ENCODE results near the gene COG3.

COG3 gene

DNA sequence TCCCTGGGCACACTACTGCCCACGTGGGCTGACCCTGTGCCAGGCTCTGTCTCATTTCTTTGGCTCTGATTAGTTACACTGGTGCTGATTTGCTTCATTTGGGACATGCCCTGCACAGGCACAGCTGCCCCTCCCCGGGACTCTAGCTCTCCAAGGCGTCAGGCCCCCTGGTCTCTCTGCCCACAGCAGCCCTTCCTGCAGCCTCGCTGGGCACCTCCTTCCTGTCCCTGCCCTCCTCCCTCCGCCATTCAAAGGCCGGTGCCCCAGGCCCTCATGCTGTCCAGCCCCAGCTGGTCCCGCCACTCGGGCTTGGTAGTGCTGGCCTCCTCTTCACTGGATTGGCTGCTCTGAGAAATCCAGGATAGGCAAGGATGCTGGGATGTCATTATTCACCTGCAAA is 77.7 kb downstream of the COG3 start:
- Histone ChIP-seq H3K27ac (no peak overlapping the region), H3K36me3 (replicated peaks) (no peaks in the 10 kb centered on the region), H3K27me3 (replicated peaks) (no peaks in the 10 kb centered on the region), H3K4me3 (ENCODE audit: low read depth, low read length) (no peak overlapping the region)
- DNase-seq: no peak
- TF ChIP-seq, protein P1, sequence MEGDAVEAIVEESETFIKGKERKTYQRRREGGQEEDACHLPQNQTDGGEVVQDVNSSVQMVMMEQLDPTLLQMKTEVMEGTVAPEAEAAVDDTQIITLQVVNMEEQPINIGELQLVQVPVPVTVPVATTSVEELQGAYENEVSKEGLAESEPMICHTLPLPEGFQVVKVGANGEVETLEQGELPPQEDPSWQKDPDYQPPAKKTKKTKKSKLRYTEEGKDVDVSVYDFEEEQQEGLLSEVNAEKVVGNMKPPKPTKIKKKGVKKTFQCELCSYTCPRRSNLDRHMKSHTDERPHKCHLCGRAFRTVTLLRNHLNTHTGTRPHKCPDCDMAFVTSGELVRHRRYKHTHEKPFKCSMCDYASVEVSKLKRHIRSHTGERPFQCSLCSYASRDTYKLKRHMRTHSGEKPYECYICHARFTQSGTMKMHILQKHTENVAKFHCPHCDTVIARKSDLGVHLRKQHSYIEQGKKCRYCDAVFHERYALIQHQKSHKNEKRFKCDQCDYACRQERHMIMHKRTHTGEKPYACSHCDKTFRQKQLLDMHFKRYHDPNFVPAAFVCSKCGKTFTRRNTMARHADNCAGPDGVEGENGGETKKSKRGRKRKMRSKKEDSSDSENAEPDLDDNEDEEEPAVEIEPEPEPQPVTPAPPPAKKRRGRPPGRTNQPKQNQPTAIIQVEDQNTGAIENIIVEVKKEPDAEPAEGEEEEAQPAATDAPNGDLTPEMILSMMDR (IDR thresholded peaks at IDR 0.05; ENCODE audit: low read depth, low read length, missing control alignments): no peak
- in situ Hi-C loops (cut with HindIII; ENCODE audit: low pct_ligation_motif_present, low sequenced_read_pairs): no loop called here

DNA sequence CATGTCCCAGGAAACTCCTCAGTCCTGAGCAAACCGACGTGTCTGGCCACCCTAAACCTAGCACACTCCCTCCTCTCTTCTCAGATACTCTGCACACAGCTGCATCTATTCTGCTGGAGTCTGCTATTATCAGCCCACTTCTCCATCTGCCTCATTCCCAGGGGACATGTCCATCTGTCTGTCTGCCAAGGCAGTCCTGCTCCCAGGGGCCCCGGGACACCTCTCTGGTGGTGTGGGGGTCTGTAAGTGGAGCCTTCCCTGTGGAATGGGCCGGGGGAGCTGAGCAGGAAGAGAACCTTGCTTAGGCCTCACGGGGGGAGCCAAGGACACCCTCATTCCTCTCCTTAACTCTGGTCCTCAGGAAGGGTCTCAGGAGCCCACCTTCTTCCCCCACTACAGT is 78.1 kb downstream of the COG3 start:
- Histone ChIP-seq H3K27ac (no peak overlapping the region), H3K36me3 (replicated peaks) (no peaks in the 10 kb centered on the region), H3K4me3 (ENCODE audit: low read depth, low read length) (no peak overlapping the region), H3K27me3 (replicated peaks) (no peaks in the 10 kb centered on the region)
- in situ Hi-C loops (cut with HindIII; ENCODE audit: low pct_ligation_motif_present, low sequenced_read_pairs): no loop called here
- TF ChIP-seq, protein P1 (IDR thresholded peaks at IDR 0.05; ENCODE audit: low read depth, low read length, missing control alignments): no peak
- no peak for DNase-seq

DNA sequence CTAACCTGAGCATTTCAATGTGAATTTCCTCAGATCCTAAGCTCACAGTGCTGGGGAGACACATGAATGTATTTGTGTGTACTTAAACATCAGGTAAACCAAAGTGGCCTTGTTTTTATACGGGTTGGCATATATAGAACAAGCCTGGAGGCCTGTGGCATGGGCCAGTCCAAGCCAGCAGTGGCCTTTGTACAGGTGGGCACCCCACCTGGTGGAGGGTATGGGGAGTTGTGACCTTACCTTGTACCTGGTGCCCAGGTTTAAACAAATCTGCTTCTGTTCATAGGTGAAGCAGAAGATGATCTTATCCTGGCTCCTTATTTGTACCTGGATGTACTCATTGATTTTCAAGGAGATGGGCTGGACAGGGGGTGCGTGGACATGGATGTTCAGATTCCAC is 79.8 kb downstream of the COG3 start:
- DNase-seq: no peak
- H3K4me3 ChIP-seq (ENCODE audit: low read depth, low read length): no peak overlapping the region
- no peaks in the 10 kb centered on the region for H3K27me3 ChIP-seq (replicated peaks)
- TF ChIP-seq, protein P1 (IDR thresholded peaks at IDR 0.05; ENCODE audit: low read depth, low read length, missing control alignments): no peak
- no peaks in the 10 kb centered on the region for H3K36me3 ChIP-seq (replicated peaks)
- no peak overlapping the region for H3K27ac ChIP-seq
- in situ Hi-C loops (cut with HindIII; ENCODE audit: low pct_ligation_motif_present, low sequenced_read_pairs): no loop called here

DNA sequence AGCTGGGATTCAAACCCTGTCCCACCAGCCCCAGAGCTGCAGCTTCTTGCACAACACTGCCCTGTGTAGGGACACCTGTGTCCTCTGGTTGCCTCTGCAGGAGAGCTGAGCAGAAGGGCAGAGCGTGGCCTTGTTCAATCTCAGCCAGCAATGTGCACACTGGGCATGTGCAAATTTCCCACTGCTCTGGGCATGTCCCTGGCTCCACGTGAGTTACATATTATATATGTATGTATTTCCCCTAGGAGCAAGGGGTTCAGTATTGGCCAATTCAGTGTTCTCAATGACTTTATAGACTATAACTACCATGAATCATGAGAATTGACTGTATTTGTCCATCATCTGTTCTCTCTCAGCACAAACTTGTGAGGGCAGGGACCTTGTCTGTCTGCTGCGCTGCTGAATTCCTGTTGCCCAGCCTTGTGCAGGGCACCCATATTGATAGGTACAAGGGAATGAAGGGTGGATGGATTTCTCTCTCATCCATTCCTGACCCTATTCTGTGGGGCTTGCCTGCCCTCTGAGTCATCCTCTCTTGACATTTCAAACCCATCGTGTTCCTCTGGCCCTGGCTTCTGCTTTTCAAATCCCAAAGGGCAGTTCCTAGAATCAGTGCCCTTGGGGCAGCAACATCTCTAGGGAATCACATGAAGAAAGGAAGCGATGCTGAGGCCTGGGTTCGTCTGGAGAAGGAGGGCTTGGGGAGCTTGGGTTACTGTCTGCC is 81.1 kb downstream of the COG3 start:
- Histone ChIP-seq H3K36me3 (replicated peaks) (no peaks in the 10 kb centered on the region), H3K27ac (no peak overlapping the region), H3K4me3 (ENCODE audit: low read depth, low read length) (no peak overlapping the region), H3K27me3 (replicated peaks) (no peaks in the 10 kb centered on the region)
- TF ChIP-seq, protein P1 (IDR thresholded peaks at IDR 0.05; ENCODE audit: low read depth, low read length, missing control alignments): no peak
- no peak for DNase-seq
- in situ Hi-C loops (cut with HindIII; ENCODE audit: low pct_ligation_motif_present, low sequenced_read_pairs): no loop called here

DNA sequence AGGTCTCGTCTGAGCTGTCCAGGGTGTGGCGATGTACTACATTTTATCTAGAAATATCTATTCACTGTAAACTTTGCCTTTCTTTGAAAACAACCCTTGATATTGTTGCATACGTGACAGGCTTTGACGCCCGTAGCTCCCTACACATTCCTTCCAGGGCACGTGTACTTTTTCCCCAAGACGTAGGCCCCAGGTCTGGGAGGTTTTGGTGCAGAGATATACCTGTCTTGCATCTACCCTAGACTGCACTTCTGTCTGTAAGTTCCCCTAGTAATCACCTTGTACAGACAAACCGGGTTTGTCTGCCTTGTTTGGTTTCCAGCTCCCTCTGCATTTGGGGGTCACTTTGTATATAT is 81.6 kb downstream of the COG3 start:
- in situ Hi-C loops (cut with HindIII; ENCODE audit: low pct_ligation_motif_present, low sequenced_read_pairs): no loop called here
- Histone ChIP-seq H3K4me3 (ENCODE audit: low read depth, low read length) (no peak overlapping the region), H3K36me3 (replicated peaks) (no peaks in the 10 kb centered on the region), H3K27me3 (replicated peaks) (no peaks in the 10 kb centered on the region), H3K27ac (no peak overlapping the region)
- DNase-seq: no peak
- TF ChIP-seq, protein P1 (IDR thresholded peaks at IDR 0.05; ENCODE audit: low read depth, low read length, missing control alignments): no peak

DNA sequence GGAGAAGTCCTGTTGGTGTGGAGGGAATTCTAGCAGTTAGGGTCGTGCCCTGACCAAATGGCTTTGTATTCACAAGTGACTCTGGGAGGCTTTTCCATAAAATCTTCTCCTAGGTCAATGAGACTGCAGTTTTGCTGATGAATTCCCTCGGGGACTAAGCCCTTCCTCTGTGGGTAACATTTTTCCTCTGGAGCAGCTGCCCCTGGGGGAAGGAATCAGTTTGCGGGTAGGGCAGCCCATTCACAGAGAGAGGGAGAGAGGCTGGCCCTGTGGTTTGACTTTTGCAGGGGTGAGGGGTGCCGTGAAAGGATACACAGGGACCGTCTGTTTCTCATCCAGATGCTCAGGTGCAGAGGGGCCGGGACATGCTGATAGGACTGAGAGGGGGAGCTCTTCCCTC is 83.5 kb downstream of the COG3 start:
- no peak for DNase-seq
- Histone ChIP-seq H3K27ac (no peak overlapping the region), H3K36me3 (replicated peaks) (no peaks in the 10 kb centered on the region), H3K27me3 (replicated peaks) (no peaks in the 10 kb centered on the region), H3K4me3 (ENCODE audit: low read depth, low read length) (no peak overlapping the region)
- TF ChIP-seq, protein P1 (IDR thresholded peaks at IDR 0.05; ENCODE audit: low read depth, low read length, missing control alignments): no peak
- in situ Hi-C loops (cut with HindIII; ENCODE audit: low pct_ligation_motif_present, low sequenced_read_pairs): no loop called here
